Peyer's patch (tissue), 4 donors: ENCODE data around the gene MPDZ. TPM values are rescaled to one million over a fixed set of nuclear protein-coding genes. Genes with fewer than 3 reads are reported as not detected.

Experiments
- DNase-seq, 3 donors: peaks; one replicate each; pipeline ENCODE4 v3.0.0-alpha.2; 2017 to 2019
- H3K27ac ChIP-seq, 4 donors: fragments of 200-600 bp; sonication (generic); one replicate each; pipeline ENCODE4 v1.5.1; 2016 to 2019
- H3K27me3 ChIP-seq, 2 donors: fragments of 200-600 bp; sonication (generic); one replicate each; pipeline ENCODE4 v1.5.1; 2019
- H3K36me3 ChIP-seq, 3 donors: fragments of 200-600 bp; sonication (generic); one replicate each; pipeline ENCODE4 v1.5.1; 2016 to 2019
- H3K4me1 ChIP-seq, 4 donors: fragments of 200-600 bp; sonication (generic); one replicate each; pipeline ENCODE4 v1.5.1; 2016 to 2019
- H3K4me3 ChIP-seq, 4 donors: fragments of 200-600 bp; sonication (generic); 1 replicate in 3 of 4; 2 replicates in 1 of 4; pipeline ENCODE4 v1.5.1; 2016 to 2019; ENCODE audit warnings: mild to moderate bottlenecking in 1 of 4
- H3K9me3 ChIP-seq, 4 donors: fragments of 200-600 bp; sonication (generic); one replicate each; pipeline ENCODE4 v1.5.1; 2016 to 2019; ENCODE audit warnings: mild to moderate bottlenecking in 1 of 4
- POLR2A ChIP-seq, 2 donors: fragments of 450-650 bp; IDR thresholded peaks; one replicate each; pipeline ENCODE4 v1.5.1; 2017; ENCODE audit warnings: antibody characterized with exemption in 2 of 2, mild to moderate bottlenecking in 2 of 2, moderate library complexity in 2 of 2
- total RNA-seq, 4 donors: library from RNA; depleted of rRNA; stranded (reverse); fragments of >200 nt; gene quantifications; one replicate each; pipeline ENCODE4 v1.1.0, GENCODE V29; 2016
- TF ChIP-seq, protein P1 (sequence below), 6 experiments: fragments of 450-650 bp in 4 of 6; fragments of 200-600 bp in 2 of 6; sonication (generic) in 1 of 6; IDR thresholded peaks; one replicate each; pipeline ENCODE4 v1.5.1; 2017 to 2019; ENCODE audit warnings: antibody characterized with exemption in 6 of 6, mild to moderate bottlenecking in 3 of 6, moderate library complexity in 1 of 6

Gene MPDZ
- total RNA-seq, 4 donors from 2014 or later, result 4.6 to 34.7 (median 10.8) TPM

DNA sequence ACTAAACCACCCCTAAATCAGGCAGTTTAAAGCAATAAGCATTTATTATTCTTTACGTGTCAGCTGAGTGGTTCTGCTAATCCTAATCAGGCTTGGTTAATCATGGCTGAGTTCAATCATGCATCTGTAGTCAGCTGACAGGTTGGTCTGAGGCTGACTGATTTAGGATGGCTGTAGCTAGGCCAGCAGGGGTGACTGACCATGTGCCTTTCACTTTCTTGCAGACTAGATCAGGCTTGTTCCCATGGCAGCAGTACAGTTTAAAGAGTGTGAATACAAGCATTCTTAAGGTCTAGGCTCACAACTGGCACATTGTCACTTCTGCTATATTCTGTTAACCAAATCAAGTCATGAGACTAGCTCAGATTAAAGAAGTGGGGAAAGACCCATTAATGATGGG, 16.1 kb upstream of the MPDZ start:
- TF ChIP-seq, protein P1, sequence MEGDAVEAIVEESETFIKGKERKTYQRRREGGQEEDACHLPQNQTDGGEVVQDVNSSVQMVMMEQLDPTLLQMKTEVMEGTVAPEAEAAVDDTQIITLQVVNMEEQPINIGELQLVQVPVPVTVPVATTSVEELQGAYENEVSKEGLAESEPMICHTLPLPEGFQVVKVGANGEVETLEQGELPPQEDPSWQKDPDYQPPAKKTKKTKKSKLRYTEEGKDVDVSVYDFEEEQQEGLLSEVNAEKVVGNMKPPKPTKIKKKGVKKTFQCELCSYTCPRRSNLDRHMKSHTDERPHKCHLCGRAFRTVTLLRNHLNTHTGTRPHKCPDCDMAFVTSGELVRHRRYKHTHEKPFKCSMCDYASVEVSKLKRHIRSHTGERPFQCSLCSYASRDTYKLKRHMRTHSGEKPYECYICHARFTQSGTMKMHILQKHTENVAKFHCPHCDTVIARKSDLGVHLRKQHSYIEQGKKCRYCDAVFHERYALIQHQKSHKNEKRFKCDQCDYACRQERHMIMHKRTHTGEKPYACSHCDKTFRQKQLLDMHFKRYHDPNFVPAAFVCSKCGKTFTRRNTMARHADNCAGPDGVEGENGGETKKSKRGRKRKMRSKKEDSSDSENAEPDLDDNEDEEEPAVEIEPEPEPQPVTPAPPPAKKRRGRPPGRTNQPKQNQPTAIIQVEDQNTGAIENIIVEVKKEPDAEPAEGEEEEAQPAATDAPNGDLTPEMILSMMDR (IDR thresholded peaks at IDR 0.05), result no peak
- no peak for TF ChIP-seq POLR2A (IDR thresholded peaks at IDR 0.05)
- H3K36me3 ChIP-seq, result no peaks in the 10 kb centered on the region

DNA sequence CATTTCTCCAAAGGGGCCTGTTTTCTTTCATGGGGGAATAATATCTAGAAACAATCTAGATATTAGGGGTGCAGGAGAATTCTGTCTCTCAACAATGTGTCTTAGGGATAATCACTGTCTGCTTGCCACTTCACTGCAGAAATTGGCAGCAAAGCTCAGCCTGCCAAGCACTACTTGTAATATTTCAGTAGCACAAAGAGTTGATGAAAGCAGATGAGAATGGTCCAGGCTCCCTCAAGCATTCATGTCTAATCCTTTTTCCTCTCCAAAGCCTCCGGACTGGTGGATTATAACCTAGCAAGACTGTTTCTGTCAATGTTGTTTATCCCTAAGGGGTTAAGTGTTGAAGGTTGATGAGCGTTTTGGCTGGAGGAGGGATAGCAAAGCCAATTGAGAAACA, 13.3 kb upstream of the MPDZ start:
- no peak for TF ChIP-seq POLR2A (IDR thresholded peaks at IDR 0.05)
- TF ChIP-seq, protein P1 (IDR thresholded peaks at IDR 0.05), result no peak
- Histone ChIP-seq H3K4me1 (no peaks in the 10 kb centered on the region), H3K4me3 (no peak overlapping the region), H3K27me3 (no peaks in the 10 kb centered on the region), H3K36me3 (no peaks in the 10 kb centered on the region), H3K9me3 (peaks cover 0 to 3% (median 0%) of the 10 kb centered on the region in 4 donors), H3K27ac (no peak overlapping the region)
- no peak for DNase-seq

More for the DNA sequence above, 16.1 kb upstream of the MPDZ start:
- DNase-seq, result no peak
- H3K27me3 ChIP-seq, result no peaks in the 10 kb centered on the region
- peaks cover 0 to 3% (median 0%) of the 10 kb centered on the region in 4 donors for H3K9me3 ChIP-seq
- no peak overlapping the region for H3K27ac ChIP-seq
- no peaks in the 10 kb centered on the region for H3K4me1 ChIP-seq
- no peak overlapping the region for H3K4me3 ChIP-seq

DNA sequence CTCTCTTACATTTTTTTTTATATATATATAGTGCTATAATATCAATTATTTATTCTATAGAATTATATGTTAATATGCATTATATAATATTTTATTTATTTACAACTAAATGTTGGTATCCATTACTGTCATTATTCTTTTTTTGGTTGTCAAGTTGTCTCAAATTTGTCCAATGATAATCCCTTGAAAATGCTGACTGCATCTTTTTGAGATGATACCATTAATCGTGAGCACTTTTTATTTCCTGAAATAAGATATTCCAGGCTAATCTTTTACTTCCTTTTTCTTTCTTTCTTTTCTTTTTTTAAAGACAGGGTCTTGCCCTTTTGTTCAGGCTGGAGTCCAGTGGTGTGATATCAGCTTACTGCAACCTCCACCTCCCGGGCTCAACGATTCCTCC, 12.7 kb upstream of the MPDZ start:
- DNase-seq, result no peak
- H3K4me1 ChIP-seq, result no peaks in the 10 kb centered on the region
- no peak overlapping the region for H3K27ac ChIP-seq
- no peak for TF ChIP-seq POLR2A (IDR thresholded peaks at IDR 0.05)
- TF ChIP-seq, protein P1 (IDR thresholded peaks at IDR 0.05), result no peak
- no peaks in the 10 kb centered on the region for H3K36me3 ChIP-seq
- no peak overlapping the region for H3K4me3 ChIP-seq
- H3K9me3 ChIP-seq, result peaks cover 0 to 3% (median 0%) of the 10 kb centered on the region in 4 donors
- H3K27me3 ChIP-seq, result no peaks in the 10 kb centered on the region

DNA sequence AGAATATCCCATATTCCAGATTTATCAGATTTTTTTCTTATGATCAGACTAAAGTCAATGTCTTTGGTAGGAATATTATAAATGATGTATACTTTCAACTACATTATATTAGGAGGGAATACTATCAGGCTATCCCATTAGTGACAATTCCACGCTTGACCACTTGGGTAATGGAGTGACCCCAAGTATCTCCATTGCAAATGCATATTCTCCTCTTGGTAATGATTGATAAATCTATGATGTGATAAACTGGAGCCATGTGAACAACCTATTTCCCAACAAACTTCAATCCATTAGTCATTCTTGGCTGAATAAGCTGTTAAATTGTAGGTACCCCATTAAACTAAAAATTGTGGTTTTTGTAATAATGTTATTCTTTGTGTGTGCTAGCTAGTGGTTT, 12.2 kb upstream of the MPDZ start:
- Histone ChIP-seq H3K36me3 (no peaks in the 10 kb centered on the region), H3K9me3 (no peaks in the 10 kb centered on the region), H3K27me3 (no peaks in the 10 kb centered on the region), H3K4me1 (no peaks in the 10 kb centered on the region), H3K27ac (no peak overlapping the region), H3K4me3 (no peak overlapping the region)
- no peak for TF ChIP-seq POLR2A (IDR thresholded peaks at IDR 0.05)
- TF ChIP-seq, protein P1 (IDR thresholded peaks at IDR 0.05), result no peak
- no peak for DNase-seq

DNA sequence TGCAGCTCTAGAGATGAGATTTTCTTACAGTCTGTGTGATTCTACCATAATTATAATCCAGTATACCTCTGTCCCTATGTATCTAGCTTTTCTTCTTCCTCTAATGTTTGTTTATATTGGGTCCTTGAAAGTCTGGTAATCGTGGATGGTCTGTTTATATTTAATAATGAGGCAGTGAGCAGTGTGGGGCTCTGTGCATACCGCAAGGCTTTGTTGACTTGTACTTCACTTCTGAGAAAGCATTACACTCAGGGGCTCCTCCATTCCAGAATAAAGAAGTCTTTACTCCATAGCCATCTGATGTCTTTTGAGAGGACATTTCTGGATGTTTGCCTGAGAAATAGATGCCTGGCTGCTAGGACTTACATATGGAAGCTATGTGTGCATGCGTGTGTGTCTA, 4.5 kb upstream of the MPDZ start:
- Histone ChIP-seq H3K9me3 (no peaks in the 10 kb centered on the region), H3K4me1 (no peaks in the 10 kb centered on the region), H3K27ac (no peak overlapping the region), H3K36me3 (no peaks in the 10 kb centered on the region), H3K4me3 (no peak overlapping the region), H3K27me3 (no peaks in the 10 kb centered on the region)
- no peak for DNase-seq
- no peak for TF ChIP-seq POLR2A (IDR thresholded peaks at IDR 0.05)
- TF ChIP-seq, protein P1 (IDR thresholded peaks at IDR 0.05), result no peak

DNA sequence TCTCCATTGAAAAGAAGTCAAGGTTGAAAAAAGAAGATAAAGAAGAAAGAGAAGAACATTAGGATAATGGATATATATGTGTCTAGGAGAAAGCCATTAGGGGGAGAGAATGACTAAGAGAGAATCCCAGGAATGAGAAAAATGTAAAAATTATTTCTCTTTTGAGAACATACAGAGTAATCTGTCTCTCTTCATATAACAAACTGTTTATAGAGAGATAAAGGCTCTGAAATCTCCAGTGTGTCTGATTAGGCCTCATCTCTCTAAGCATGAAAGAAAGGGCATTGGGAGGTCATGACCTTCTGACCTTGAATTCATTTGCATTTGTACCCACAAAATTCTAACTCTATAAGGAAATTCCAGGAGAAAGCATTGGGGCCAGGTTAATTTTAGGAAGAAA, 3.5 kb upstream of the MPDZ start:
- H3K4me1 ChIP-seq, result no peaks in the 10 kb centered on the region
- TF ChIP-seq POLR2A (IDR thresholded peaks at IDR 0.05), result no peak
- TF ChIP-seq, protein P1 (IDR thresholded peaks at IDR 0.05), result no peak

More for the DNA sequence above, 3.5 kb upstream of the MPDZ start:
- Histone ChIP-seq H3K4me3 (no peak overlapping the region), H3K36me3 (no peaks in the 10 kb centered on the region), H3K27ac (no peak overlapping the region), H3K9me3 (no peaks in the 10 kb centered on the region), H3K27me3 (no peaks in the 10 kb centered on the region)
- no peak for DNase-seq
